Choroid plexus epithelial cell (primary cell): ENCODE measurements around the gene ACAA1.

Experiments
- DNase-seq: peaks from one replicate; pipeline ENCODE4 v3.0.0-alpha.2; 2010; ENCODE audit warnings: low read depth
- H3K4me3 ChIP-seq: 2 replicates; pipeline ENCODE4 v1.5.1; 2011; ENCODE audit warnings: low read depth, mild to moderate bottlenecking, control low read depth, low read length, moderate library complexity
- TF ChIP-seq, protein P1 (sequence below): conservative IDR thresholded peaks from 2 replicates; pipeline ENCODE4 v1.5.1; 2011; ENCODE audit warnings: low read depth, mild to moderate bottlenecking, control low read depth, inconsistent platforms, low read length, moderate library complexity

Gene ACAA1

DNA sequence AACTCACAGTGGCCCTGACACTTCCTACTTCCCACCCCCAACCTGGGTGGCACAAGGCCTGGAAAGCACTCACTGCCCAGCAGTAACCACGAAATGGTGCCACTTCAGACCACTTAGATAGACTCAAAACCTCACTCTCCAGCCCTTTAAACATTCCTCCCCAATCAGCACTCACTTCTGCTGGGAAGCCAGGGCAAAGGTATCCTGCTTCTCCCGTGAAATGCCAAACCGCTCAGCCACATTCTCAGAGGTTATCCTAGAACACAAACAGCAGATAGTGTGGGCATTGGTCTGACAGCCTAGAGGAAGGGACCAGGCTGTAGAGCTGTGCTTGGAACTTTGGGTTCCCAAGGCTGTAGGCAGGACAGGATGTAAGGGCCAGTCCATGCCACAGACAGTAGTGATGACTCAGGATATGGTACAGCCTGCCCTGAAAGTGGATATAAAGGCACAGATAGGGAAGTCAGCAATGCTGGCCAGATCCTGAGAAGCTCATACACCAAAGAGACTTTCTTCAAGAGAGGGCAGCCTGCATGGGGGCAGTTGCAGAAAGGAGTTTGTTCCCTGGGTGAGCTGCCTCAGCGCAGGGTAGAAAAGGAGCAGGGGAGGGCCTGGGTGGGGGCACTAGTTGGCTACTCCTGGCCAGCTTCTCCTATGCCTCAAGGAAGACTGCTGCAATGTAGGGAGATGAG, 9.2 kb downstream of the ACAA1 start:
- TF ChIP-seq, protein P1, sequence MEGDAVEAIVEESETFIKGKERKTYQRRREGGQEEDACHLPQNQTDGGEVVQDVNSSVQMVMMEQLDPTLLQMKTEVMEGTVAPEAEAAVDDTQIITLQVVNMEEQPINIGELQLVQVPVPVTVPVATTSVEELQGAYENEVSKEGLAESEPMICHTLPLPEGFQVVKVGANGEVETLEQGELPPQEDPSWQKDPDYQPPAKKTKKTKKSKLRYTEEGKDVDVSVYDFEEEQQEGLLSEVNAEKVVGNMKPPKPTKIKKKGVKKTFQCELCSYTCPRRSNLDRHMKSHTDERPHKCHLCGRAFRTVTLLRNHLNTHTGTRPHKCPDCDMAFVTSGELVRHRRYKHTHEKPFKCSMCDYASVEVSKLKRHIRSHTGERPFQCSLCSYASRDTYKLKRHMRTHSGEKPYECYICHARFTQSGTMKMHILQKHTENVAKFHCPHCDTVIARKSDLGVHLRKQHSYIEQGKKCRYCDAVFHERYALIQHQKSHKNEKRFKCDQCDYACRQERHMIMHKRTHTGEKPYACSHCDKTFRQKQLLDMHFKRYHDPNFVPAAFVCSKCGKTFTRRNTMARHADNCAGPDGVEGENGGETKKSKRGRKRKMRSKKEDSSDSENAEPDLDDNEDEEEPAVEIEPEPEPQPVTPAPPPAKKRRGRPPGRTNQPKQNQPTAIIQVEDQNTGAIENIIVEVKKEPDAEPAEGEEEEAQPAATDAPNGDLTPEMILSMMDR = no peak
- DNase-seq = no peak

GRCh38 chr3:38126121-38126892, 10.6 kb downstream of the ACAA1 start:
- TF ChIP-seq, protein P1 = no peak
- no peak for DNase-seq

More for the DNA sequence above, 9.2 kb downstream of the ACAA1 start:
- no peak overlapping the region for H3K4me3 ChIP-seq

DNA sequence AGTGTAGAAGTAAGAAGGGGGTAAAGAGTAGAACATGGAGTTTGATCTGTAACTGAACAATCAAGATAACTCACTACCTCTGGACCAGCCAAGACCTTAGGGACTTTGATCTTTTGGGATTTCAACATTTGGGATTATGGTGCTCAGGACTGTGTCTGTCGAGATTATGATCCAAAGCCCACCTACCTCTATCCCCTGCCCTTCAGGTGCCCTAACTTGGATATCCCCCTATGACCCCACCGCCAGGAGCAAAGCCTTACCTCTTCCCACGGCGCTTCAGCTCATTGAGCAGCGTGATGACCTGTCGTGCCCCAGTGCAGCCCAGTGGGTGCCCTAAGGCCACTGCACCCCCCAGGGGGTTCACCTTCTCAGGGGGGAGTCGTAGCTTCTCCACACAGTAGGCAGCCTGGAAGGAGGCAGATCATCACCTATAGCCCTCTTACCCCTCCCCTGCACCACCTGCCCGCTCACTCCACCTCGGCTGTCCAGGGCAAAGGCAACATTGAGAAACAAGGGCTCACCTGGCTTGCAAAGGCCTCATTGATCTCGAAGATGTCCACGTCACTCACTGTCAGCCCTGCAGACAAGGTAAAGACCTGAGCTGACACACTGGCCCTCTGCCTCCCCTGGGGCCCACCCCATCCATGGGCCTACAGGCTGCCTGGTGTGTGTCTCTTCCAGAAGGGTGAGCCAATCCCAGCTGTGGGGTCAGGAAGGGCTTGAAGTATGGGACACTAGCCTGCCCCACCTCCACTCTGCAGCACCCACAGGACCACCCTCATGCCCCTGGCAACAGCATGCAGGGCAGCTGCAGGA, 11.4 kb downstream of the ACAA1 start:
- TF ChIP-seq, protein P1 = no peak
- no peak for DNase-seq
- no peak overlapping the region for H3K4me3 ChIP-seq

More at GRCh38 chr3:38126121-38126892, 10.6 kb downstream of the ACAA1 start:
- no peak overlapping the region for H3K4me3 ChIP-seq

DNA sequence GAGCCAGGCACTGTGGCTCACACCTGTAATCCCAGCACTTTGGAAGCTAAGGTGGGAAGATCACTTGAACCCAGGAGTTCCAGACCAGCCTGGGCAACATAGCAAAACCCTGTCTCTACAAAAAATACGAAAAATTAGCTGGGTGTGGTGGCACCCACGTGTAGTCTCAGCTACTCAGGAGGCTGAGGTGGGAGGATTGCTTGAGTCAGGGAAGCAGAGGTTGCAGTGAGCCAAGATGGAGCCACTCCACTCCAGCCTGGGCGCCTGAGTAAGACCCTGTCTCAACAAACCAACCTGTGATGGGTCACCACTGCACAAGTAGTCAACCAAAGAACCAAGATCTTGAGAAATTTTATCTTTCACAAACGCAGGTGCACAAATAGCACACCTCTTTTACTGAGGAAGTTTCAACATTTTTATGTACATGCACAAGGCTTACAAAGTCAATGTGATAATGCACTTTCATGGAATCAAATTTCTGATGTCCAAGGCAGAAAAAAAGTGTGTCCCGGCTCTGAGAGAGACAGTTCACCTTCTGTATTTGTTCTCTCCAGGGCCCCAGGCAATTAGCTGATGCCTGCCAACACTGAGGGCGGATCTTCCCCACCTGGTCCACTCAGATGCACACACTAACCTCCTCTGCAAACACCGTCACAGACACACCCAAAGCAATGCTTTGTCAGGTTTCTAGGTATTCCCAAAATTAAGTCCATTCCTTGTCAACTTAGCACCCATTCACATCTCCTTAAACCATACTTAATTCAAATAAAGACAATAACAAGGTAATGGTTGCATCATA, 12.4 kb downstream of the ACAA1 start:
- TF ChIP-seq, protein P1 = no peak
- DNase-seq = no peak

DNA sequence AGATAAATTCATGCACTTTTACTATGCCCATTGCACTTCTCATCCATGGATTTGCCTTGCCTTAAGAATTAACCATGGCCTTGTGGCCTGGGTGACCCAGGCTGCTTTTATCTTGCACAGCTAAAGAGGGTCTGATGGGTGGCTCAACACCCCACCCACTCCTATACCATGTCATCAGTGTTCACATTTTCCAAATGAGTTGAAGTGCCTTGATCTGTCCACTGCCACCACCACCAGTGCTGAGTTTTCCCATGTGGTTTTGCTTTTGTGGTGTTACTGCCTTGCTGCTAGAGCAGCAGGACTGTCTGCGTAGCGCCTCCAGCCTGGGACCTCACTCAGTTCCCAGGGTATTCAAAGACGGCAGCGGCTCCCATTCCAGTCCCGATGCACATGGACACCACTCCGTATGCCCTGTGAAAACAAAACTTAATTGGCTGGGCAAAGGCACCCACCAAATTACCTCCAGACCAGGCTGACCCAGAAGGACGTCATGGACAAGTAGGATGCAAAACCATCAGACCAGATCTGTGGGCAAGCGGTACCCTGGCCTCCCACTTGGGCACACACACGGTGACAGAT, 14.1 kb downstream of the ACAA1 start:
- no peak overlapping the region for H3K4me3 ChIP-seq
- TF ChIP-seq, protein P1 = no peak
- DNase-seq = no peak

More for the DNA sequence above, 12.4 kb downstream of the ACAA1 start:
- H3K4me3 ChIP-seq = no peak overlapping the region
